ENCODE results near the gene PTPRK. TPM values are rescaled to one million over a fixed set of nuclear protein-coding genes. Genes with fewer than 3 reads are reported as not detected.

Gene PTPRK
- total and polyA plus RNA-seq, 2 of the 13 experiments (the other 11 are each of a cell fraction or from before 2014, with no cell fraction given) = 43.6 to 98.3 TPM

GRCh38 chr6:128179876-128180438 is 340.4 kb downstream of the PTPRK start:
- no peak overlapping the region for H3K4me2 ChIP-seq (ENCODE audit: low read depth, low read length)
- CTCF ChIA-PET (ENCODE audit: low intra/inter-chr PET ratio, low total read pairs) = no interaction called here
- intact Hi-C loops (cut with micrococcal nuclease; ENCODE audit: unreplicated experiment) (no loop called here), in situ Hi-C loops (cut with HindIII; ENCODE audit: extremely low pct_ligation_motif_present, low pct_unique_long_range_greater_than_20kb) (no loop called here)
- FAIRE-seq = no peak
- no peak overlapping the region for H3K4me3 ChIP-seq (replicated peaks in 1 of 3; ENCODE audit: insufficient read depth in 1 of 3, low read depth in 2 of 3, low read length in 3 of 3)
- H3K36me3 ChIP-seq (replicated peaks in 1 of 2; ENCODE audit: control insufficient read depth in 1 of 2, insufficient read depth in 2 of 2, low read length in 2 of 2) = peaks cover 7 to 15% of the 10 kb centered on the region in 2 experiments
- DNase-seq (ENCODE audit: low spot score) = no peak
- TF ChIP-seq JDP2 (CRISPR knock-in tag; IDR thresholded peaks at IDR 0.05; ENCODE audit: borderline replicate concordance) = no peak
- no peak for TF ChIP-seq HOXA7 (CRISPR knock-in tag; IDR thresholded peaks at IDR 0.05)
- no peak for TF ChIP-seq ZNF749 (CRISPR knock-in tag; IDR thresholded peaks at IDR 0.05; ENCODE audit: borderline replicate concordance)
- no peak for TF ChIP-seq GTF3A (CRISPR knock-in tag; conservative IDR thresholded peaks at IDR 0.05)
- TF ChIP-seq, protein P1, sequence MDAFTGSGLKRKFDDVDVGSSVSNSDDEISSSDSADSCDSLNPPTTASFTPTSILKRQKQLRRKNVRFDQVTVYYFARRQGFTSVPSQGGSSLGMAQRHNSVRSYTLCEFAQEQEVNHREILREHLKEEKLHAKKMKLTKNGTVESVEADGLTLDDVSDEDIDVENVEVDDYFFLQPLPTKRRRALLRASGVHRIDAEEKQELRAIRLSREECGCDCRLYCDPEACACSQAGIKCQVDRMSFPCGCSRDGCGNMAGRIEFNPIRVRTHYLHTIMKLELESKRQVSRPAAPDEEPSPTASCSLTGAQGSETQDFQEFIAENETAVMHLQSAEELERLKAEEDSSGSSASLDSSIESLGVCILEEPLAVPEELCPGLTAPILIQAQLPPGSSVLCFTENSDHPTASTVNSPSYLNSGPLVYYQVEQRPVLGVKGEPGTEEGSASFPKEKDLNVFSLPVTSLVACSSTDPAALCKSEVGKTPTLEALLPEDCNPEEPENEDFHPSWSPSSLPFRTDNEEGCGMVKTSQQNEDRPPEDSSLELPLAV (CRISPR knock-in tag; conservative IDR thresholded peaks at IDR 0.05; ENCODE audit: low read depth) = no peak
- no peak for TF ChIP-seq NFE2L1 (CRISPR knock-in tag; IDR thresholded peaks at IDR 0.05; ENCODE audit: borderline replicate concordance)
- no peak for TF ChIP-seq ZNF83 (CRISPR knock-in tag; IDR thresholded peaks at IDR 0.05; ENCODE audit: borderline replicate concordance)
- TF ChIP-seq NPAS2 (CRISPR knock-in tag; IDR thresholded peaks at IDR 0.05; ENCODE audit: borderline replicate concordance) = no peak
- no peak for TF ChIP-seq SRSF4 (IDR thresholded peaks at IDR 0.05; ENCODE audit: low read depth, low read length, poor library complexity, severe bottlenecking)
- no peak for TF ChIP-seq PCBP2 (optimal IDR thresholded peaks at IDR 0.05; ENCODE audit: low read depth, low read length, poor library complexity, severe bottlenecking)
- TF ChIP-seq ZNF326 (CRISPR knock-in tag; IDR thresholded peaks at IDR 0.05; ENCODE audit: borderline replicate concordance) = no peak
- no peak for TF ChIP-seq ZBTB7B (CRISPR knock-in tag; IDR thresholded peaks at IDR 0.05)
- TF ChIP-seq HNRNPK (IDR thresholded peaks at IDR 0.05; ENCODE audit: low read depth, low read length, poor library complexity, severe bottlenecking) = no peak
- no peak overlapping the region for H2AFZ ChIP-seq (ENCODE audit: low read length)
- no peaks in the 10 kb centered on the region for H4K20me1 ChIP-seq (ENCODE audit: insufficient read depth, low read length)
- H3K27ac ChIP-seq (ENCODE audit: extremely low read length, insufficient read depth, low read length) = no peak overlapping the region
- H3K9ac ChIP-seq (ENCODE audit: insufficient read depth, low read depth, low read length) = no peak overlapping the region
- no peaks in the 10 kb centered on the region for H3K27me3 ChIP-seq (ENCODE audit: control insufficient read depth in 1 of 2, insufficient read depth in 2 of 2, low read length in 2 of 2)
- no peaks in the 10 kb centered on the region for H3K9me3 ChIP-seq (ENCODE audit: low read length)
- POLR2A ChIA-PET = no interaction called here
- no TSS peak for BruUV-seq (replicated peaks)
- no peak for ATAC-seq
- peaks cover 10% of the 10 kb centered on the region; the same call in 1 of the 2 replicates for H3K4me1 ChIP-seq (ENCODE audit: insufficient read depth, low read length)
- no peaks in the 10 kb centered on the region for H3K79me2 ChIP-seq (ENCODE audit: insufficient read depth, low read length)

All from HepG2 (cell line).